Neural cell (in vitro differentiated cells): ENCODE data around the gene GOSR1. TPM values are rescaled to one million over a fixed set of nuclear protein-coding genes. Genes with fewer than 3 reads are reported as not detected.
"Not testable (repeated sequence)": the region's sequence is repeated elsewhere in the genome, so short reads cannot be mapped to it uniquely, and the experiment has no call there.

Source experiments
- H2AFZ ChIP-seq: fragments of 200-600, 300-800 bp; sonication (generic), shearing (Covaris generic); 2 replicates; pipeline ENCODE4 v1.6.0; 2014; ENCODE audit warnings: low read depth, mild to moderate bottlenecking, antibody characterized with exemption, low read length, moderate library complexity
- H3F3A ChIP-seq: fragments of 200-600 bp; shearing (Covaris generic); 2 replicates; pipeline ENCODE4 v1.6.1; 2016; ENCODE audit warnings: mild to moderate bottlenecking, moderate library complexity, mixed read lengths, antibody characterized with exemption, low read length; ENCODE audit not compliant: insufficient read depth, poor library complexity, severe bottlenecking
- H3K27ac ChIP-seq: fragments of 200-600, 300-800 bp; sonication (generic), shearing (Covaris generic); 2 replicates; pipeline ENCODE4 v1.5.1; 2014; ENCODE audit warnings: mild to moderate bottlenecking, low read length, moderate library complexity
- H3K27me3 ChIP-seq: fragments of 300-800, 200-600 bp; sonication (generic), shearing (Covaris generic); 2 replicates; pipeline ENCODE4 v1.6.0; 2014; ENCODE audit warnings: mild to moderate bottlenecking, low read depth, low read length, moderate library complexity; ENCODE audit not compliant: insufficient read depth
- H3K36me3 ChIP-seq: fragments of 300-800, 200-600 bp; sonication (generic), shearing (Covaris generic); 2 replicates; pipeline ENCODE4 v1.5.1; 2014; ENCODE audit warnings: mild to moderate bottlenecking, antibody characterized with exemption, low read length, moderate library complexity; ENCODE audit not compliant: insufficient read depth
- H3K4me2 ChIP-seq: fragments of 300-800, 200-600 bp; sonication (generic), shearing (Covaris generic); 2 replicates; pipeline ENCODE4 v1.6.0; 2014; ENCODE audit warnings: mild to moderate bottlenecking, low read length
- H3K4me3 ChIP-seq: fragments of 300-800, 200-600 bp; sonication (generic), shearing (Covaris generic); 2 replicates; pipeline ENCODE4 v1.5.1; 2014; ENCODE audit warnings: mild to moderate bottlenecking, low read length, moderate library complexity
- H3K79me2 ChIP-seq: fragments of 200-600 bp; shearing (Covaris generic); replicated peaks from 2 replicates; pipeline ENCODE4 v1.6.0; 2014; ENCODE audit warnings: mild to moderate bottlenecking, low read length, moderate library complexity; ENCODE audit not compliant: insufficient read depth
- H3K9ac ChIP-seq: fragments of 300-800, 200-600 bp; sonication (generic), shearing (Covaris generic); 2 replicates; pipeline ENCODE4 v1.6.1; 2016; ENCODE audit warnings: mild to moderate bottlenecking, low read length, mixed read lengths
- H3K9me2 ChIP-seq: fragments of 200-600 bp; shearing (Covaris generic); 2 replicates; pipeline ENCODE4 v1.6.1; 2016; ENCODE audit warnings: mild to moderate bottlenecking, low read length, mixed read lengths; ENCODE audit not compliant: insufficient read depth
- H3K9me3 ChIP-seq: fragments of 200-600, 300-800 bp; sonication (generic), shearing (Covaris generic); 2 replicates; pipeline ENCODE4 v1.6.1; 2016; ENCODE audit warnings: mild to moderate bottlenecking, mixed run types, low read length, moderate library complexity, mixed read lengths
- H4K20me1 ChIP-seq: fragments of 200-600 bp; shearing (Covaris generic); 2 replicates; pipeline ENCODE4 v1.6.1; 2016; ENCODE audit warnings: mild to moderate bottlenecking, mixed run types; ENCODE audit not compliant: insufficient read depth
- CTCF ChIP-seq: fragments of 450-650 bp; IDR thresholded peaks from 2 replicates; pipeline ENCODE4 v1.5.1; 2014; ENCODE audit warnings: antibody characterized with exemption, mild to moderate bottlenecking, moderate library complexity; ENCODE audit not compliant: poor library complexity, severe bottlenecking
- EP300 ChIP-seq: fragments of 450-650 bp; conservative IDR thresholded peaks from 2 replicates; pipeline ENCODE4 v1.6.1; 2014; ENCODE audit warnings: antibody characterized with exemption, mild to moderate bottlenecking, moderate library complexity; ENCODE audit not compliant: poor library complexity, severe bottlenecking
- EZH2 ChIP-seq: fragments of 200-600, 300-800 bp; shearing (Covaris generic), sonication (generic); IDR thresholded peaks from 2 replicates; pipeline ENCODE4 v1.6.1; 2014; ENCODE audit warnings: antibody characterized with exemption, low read length, borderline replicate concordance, mild to moderate bottlenecking; ENCODE audit not compliant: insufficient read depth, poor library complexity, severe bottlenecking
- MXI1 ChIP-seq: fragments of 450-650 bp; conservative IDR thresholded peaks from 2 replicates; pipeline ENCODE4 v1.6.1; 2014; ENCODE audit warnings: antibody characterized with exemption, mild to moderate bottlenecking; ENCODE audit not compliant: poor library complexity, severe bottlenecking
- POLR2AphosphoS5 ChIP-seq: IDR thresholded peaks from 2 replicates; pipeline ENCODE4 v1.6.1; 2012
- RAD21 ChIP-seq: fragments of 450-650 bp; conservative IDR thresholded peaks from 2 replicates; pipeline ENCODE4 v1.6.1; 2014; ENCODE audit warnings: antibody characterized with exemption, mild to moderate bottlenecking, moderate library complexity
- REST ChIP-seq: IDR thresholded peaks from 2 replicates; pipeline ENCODE4 v1.6.1; 2012; ENCODE audit warnings: borderline replicate concordance
- SMC3 ChIP-seq: fragments of 450-650 bp; conservative IDR thresholded peaks from 2 replicates; pipeline ENCODE4 v1.6.1; 2014; ENCODE audit warnings: antibody characterized with exemption, mild to moderate bottlenecking, moderate library complexity; ENCODE audit not compliant: poor library complexity
- TAF1 ChIP-seq: IDR thresholded peaks from 2 replicates; pipeline ENCODE4 v1.6.1; 2012; ENCODE audit warnings: low read depth
- polyA plus RNA-seq: library from polyadenylated mRNA; depleted of rRNA; stranded (reverse); fragments of >200 nt; gene quantifications from 2 replicates; pipeline ENCODE4 v1.2.3, GENCODE V29; 2014

Gene GOSR1
- polyA plus RNA-seq, 1 donor from 2014 or later: 20.1 TPM

- H2AFZ ChIP-seq: no peak overlapping the region
- H3K9me2 ChIP-seq: no peaks in the 10 kb centered on the region
- no peaks in the 10 kb centered on the region for H3K9me3 ChIP-seq
- TF ChIP-seq POLR2AphosphoS5: no peak
- H3K4me3 ChIP-seq: no peak overlapping the region
- no peaks in the 10 kb centered on the region for H4K20me1 ChIP-seq
- H3K27ac ChIP-seq: no peak overlapping the region
- no peaks in the 10 kb centered on the region for H3K79me2 ChIP-seq
- no peaks in the 10 kb centered on the region for H3F3A ChIP-seq
- no peaks in the 10 kb centered on the region for H3K27me3 ChIP-seq
- H3K9ac ChIP-seq: no peak overlapping the region
- H3K36me3 ChIP-seq: no peaks in the 10 kb centered on the region
- no peak overlapping the region for H3K4me2 ChIP-seq
Measured at GRCh38 chr17:30571921-30572320, 94.7 kb downstream of the GOSR1 start.

- H3K4me3 ChIP-seq, H3K9me2 ChIP-seq, H3K79me2 ChIP-seq, H3K36me3 ChIP-seq, H2AFZ ChIP-seq, H3F3A ChIP-seq, H4K20me1 ChIP-seq, H3K27ac ChIP-seq, H3K9me3 ChIP-seq, H3K4me2 ChIP-seq, H3K27me3 ChIP-seq, H3K9ac ChIP-seq: not testable (repeated sequence)
Measured at GRCh38 chr17:30572651-30573554, 95.7 kb downstream of the GOSR1 start.

- Histone ChIP-seq H2AFZ (no peak overlapping the region), H3K9me2 (no peaks in the 10 kb centered on the region), H4K20me1 (no peaks in the 10 kb centered on the region), H3K79me2 (no peaks in the 10 kb centered on the region), H3K27me3 (no peaks in the 10 kb centered on the region), H3K9ac (no peak overlapping the region), H3K4me3 (no peak overlapping the region), H3F3A (no peaks in the 10 kb centered on the region), H3K36me3 (no peaks in the 10 kb centered on the region), H3K4me2 (no peak overlapping the region), H3K27ac (no peak overlapping the region), H3K9me3 (no peaks in the 10 kb centered on the region)
- no peak for TF ChIP-seq MXI1
- TF ChIP-seq EZH2: no peak
- TF ChIP-seq POLR2AphosphoS5: no peak
- no peak for TF ChIP-seq SMC3
- no peak for TF ChIP-seq RAD21
- no peak for TF ChIP-seq EP300
- no peak for TF ChIP-seq CTCF
- no peak for TF ChIP-seq REST
- TF ChIP-seq TAF1: no peak
Measured at GRCh38 chr17:30573603-30574175, 96.5 kb downstream of the GOSR1 start.

GRCh38 chr17:30574309-30574708 lies 97.1 kb downstream of the GOSR1 start:
- not testable (repeated sequence) for H4K20me1 ChIP-seq, H3K27ac ChIP-seq, H3K9me3 ChIP-seq, H3K27me3 ChIP-seq, H3F3A ChIP-seq, H3K9me2 ChIP-seq, H3K79me2 ChIP-seq, H3K4me3 ChIP-seq, H3K9ac ChIP-seq, H3K4me2 ChIP-seq, H3K36me3 ChIP-seq, H2AFZ ChIP-seq

GRCh38 chr17:30574806-30575205 lies 97.6 kb downstream of the GOSR1 start:
- H3F3A ChIP-seq, H3K79me2 ChIP-seq, H3K4me2 ChIP-seq, H3K27me3 ChIP-seq, H3K9ac ChIP-seq, H4K20me1 ChIP-seq, H3K27ac ChIP-seq, H3K9me2 ChIP-seq, H3K4me3 ChIP-seq, H3K9me3 ChIP-seq, H3K36me3 ChIP-seq, H2AFZ ChIP-seq: not testable (repeated sequence)
